AG04449 (cell line): ENCODE data around the gene CFAP65.

Experiments used
- CTCF ChIA-PET: fragments of 350-600 bp; formaldehyde crosslinking; extraction: SDS; loops from one replicate; lab custom pipeline; 2021; ENCODE audit warnings: antibody characterized with exemption; lab: Yijun Ruan, JAX
- POLR2A ChIA-PET: fragments of 400-600, 350-600 bp; formaldehyde crosslinking; extraction: SDS; loops from one replicate; lab custom pipeline; 2020; ENCODE audit warnings: antibody characterized with exemption, inconsistent platforms; lab: Yijun Ruan, JAX
- DNase-seq: peaks from one replicate; pipeline ENCODE4 v3.0.0-alpha.2; 2010; ENCODE audit warnings: low read depth, low spot score
- H3K4me3 ChIP-seq: 2 replicates; pipeline ENCODE4 v1.5.1; 2011; ENCODE audit warnings: low read depth, mild to moderate bottlenecking, control low read depth, low read length
- TF ChIP-seq, protein P1 (sequence below): IDR thresholded peaks from one replicate; pipeline ENCODE4 v1.5.1; 2011; ENCODE audit warnings: mild to moderate bottlenecking, moderate library complexity, low read length, control low read depth, inconsistent platforms; ENCODE audit not compliant: insufficient read depth; ENCODE audit errors: missing control alignments

CFAP65 gene

DNA sequence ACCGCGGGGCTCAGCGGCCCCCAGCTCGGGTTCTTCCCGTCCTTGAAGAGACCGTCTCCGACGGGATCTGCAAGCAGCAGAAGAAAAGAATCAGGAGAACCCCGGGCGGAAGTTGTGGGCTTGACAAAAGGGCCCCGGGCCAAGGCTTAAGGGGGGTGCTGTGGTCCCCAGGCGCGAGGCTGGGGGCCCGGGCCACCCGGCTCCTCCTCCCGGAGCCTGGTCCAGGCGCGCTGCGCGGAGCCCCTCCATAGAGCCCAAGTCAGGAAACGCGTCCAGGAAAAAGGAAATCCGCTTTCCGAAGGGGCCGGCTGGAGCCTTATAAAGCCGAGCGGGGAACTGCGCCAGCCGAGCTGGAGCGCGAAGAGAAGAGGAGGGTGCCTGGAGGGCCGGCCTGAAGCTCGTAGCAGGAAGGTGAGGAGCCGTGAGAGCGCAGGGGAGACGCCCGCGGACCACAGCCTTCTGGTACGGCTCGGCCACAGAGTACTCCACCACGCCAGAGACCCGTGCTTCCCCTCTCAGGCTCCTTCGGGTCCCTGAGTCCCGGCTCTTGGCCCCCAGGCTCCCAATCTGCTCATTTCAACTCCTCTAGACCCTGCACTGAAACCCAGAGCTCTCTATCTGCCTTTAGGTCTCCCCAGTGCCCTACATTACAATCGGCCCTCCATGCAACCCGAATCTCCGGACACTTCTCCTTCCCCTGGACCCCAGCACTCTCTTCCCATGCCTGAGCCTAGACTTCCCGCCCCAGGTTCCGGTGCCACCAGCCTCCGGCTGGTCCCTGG lies 56.9 kb downstream of the CFAP65 start:
- CTCF ChIA-PET, result interaction anchor here (1.2 to 12.7 kb wide), 3 partner anchors 8 to 106 kb away, joined by 3 to 227 read pairs (median 3); partner anchors contain the start of gene CRYBA2
- POLR2A ChIA-PET, result no interaction called here
- DNase-seq, result no peak
- TF ChIP-seq, protein P1, sequence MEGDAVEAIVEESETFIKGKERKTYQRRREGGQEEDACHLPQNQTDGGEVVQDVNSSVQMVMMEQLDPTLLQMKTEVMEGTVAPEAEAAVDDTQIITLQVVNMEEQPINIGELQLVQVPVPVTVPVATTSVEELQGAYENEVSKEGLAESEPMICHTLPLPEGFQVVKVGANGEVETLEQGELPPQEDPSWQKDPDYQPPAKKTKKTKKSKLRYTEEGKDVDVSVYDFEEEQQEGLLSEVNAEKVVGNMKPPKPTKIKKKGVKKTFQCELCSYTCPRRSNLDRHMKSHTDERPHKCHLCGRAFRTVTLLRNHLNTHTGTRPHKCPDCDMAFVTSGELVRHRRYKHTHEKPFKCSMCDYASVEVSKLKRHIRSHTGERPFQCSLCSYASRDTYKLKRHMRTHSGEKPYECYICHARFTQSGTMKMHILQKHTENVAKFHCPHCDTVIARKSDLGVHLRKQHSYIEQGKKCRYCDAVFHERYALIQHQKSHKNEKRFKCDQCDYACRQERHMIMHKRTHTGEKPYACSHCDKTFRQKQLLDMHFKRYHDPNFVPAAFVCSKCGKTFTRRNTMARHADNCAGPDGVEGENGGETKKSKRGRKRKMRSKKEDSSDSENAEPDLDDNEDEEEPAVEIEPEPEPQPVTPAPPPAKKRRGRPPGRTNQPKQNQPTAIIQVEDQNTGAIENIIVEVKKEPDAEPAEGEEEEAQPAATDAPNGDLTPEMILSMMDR, result no peak
- H3K4me3 ChIP-seq, result no peak overlapping the region

DNA sequence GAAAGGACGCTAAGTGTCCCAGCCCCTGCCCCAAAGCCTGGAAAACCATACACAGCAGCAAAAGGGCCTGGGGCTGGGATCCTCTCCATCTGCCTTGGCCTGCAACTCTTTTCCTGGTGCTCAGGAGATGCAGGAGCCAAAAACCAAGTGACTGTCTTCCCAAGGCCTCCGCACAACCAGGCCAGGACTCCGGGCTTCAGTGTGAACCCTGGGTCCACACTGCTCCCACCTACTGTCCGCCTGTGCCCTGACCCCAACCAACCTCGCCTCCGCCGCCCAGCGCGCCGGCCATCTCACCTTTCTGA lies 57.4 kb downstream of the CFAP65 start:
- no peak for DNase-seq
- H3K4me3 ChIP-seq, result no peak overlapping the region
- CTCF ChIA-PET, result interaction anchor here (1.2 to 12.7 kb wide), 4 partner anchors 8 to 105 kb away, joined by 3 to 227 read pairs (median 12); partner anchors contain the start of gene CRYBA2
- POLR2A ChIA-PET, result no interaction called here
- TF ChIP-seq, protein P1, result no peak

DNA sequence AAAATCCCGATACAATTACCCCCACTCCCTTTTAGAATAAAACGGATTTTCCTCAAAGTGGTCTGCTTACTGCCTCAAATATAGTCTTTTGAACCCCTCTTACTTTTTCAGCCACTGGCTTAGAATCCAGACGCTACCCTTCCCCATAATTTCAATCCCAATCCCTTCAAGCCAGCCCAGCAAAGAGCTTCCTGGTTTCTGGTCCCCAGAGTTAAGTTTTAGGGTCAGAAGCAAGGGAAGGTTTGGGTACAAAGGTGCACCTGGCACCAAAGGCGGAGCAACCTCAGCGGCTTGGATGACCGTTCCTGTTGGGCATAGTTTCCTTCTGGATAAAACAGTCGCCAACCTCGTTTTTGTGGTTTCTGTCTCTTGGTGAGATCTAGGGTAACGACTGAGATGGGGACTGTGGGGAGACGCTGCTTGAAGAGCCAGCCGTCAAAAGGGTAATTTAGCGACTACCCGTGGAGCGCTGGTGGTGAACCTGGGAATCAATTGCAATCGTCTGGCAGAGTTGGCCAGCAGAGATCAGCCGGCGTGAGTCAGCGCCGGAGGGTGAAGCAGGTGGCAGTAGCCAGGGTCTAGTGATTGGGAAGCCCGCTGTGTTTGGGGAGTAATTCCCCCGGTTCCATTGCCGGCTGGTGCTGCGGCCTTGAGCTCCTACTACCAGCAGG lies 57.9 kb downstream of the CFAP65 start:
- ChIA-PET POLR2A (no interaction called here), CTCF (interaction anchor here (1.0 to 12.7 kb wide), 5 partner anchors 10 to 172 kb away, joined by 3 to 227 read pairs (median 22); partner anchors contain the start of gene CRYBA2)
- H3K4me3 ChIP-seq, result no peak overlapping the region
- DNase-seq, result no peak
- TF ChIP-seq, protein P1, result no peak

DNA sequence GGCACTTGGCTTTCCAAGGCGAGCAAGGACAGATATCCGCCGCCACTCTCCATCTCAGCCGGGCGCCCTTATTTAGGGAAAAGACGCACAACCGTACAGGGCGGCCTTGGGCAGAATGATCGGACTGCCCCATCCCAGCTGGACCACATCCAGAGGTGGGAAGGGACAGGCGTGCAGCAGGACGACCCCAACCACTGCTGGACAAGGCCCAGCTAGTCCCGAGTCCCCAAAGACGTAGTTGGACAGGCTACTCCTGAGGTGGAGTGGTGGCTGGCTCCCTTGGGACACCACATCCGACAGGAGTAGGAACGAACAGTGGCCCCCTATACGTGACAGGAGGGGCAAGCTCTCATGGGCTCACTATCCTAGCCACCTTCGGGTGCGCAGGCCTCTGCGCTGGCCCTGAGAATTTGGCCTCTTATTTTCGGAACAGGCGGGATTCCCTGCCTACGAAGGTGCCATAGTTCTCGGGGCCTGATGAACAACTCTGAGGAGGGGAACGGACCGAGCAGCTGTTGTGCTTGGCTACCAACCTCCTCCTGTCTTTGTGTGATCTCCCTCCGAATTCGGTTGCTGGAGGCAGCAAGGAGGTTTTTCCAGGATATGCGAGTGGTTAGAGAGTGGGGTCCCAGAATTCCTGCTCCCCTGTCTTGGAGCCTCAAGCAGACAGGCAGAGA lies 58.6 kb downstream of the CFAP65 start:
- no peak overlapping the region for H3K4me3 ChIP-seq
- DNase-seq, result no peak
- ChIA-PET POLR2A (no interaction called here), CTCF (interaction anchor here (0.9 to 12.7 kb wide), 9 partner anchors 9 to 172 kb away, joined by 3 to 227 read pairs (median 6); partner anchors contain the start of genes CDK5R2 and CRYBA2)
- TF ChIP-seq, protein P1, result no peak

DNA sequence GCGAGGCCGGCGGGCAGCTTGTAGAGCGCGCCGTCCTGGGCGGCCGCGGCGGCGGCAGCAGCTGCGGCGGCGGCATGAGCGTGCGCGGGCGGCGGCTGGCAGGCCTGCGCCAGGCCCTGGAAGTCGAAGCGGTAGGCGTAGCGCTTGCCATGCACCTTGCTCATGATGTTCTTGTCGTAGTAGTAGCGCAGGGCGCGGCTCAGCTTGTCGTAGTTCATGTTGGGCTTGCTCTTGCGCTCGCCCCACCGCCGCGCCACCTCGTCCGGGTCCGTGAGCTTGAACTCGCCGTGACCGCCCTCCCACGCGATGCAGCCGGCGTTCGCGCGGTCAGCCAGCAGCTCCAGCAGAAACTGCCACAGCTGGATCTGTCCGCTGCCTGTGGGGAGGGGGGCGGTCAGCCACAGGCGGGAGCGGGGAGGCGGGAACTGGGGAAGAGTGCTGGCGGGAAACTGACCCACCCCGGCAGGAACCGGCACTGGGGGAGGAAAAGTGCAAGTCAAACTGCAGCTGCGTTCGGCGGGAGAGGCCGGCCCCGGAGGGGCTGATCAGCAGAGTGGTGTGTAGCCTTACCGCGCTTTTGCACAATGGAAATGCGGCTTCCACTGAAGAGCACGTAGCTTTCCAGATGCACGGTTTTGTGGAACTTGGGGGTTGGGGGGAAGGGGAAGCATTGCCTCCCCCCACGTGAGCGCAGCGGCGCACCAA lies 59.3 kb downstream of the CFAP65 start:
- ChIA-PET POLR2A (no interaction called here), CTCF (interaction anchor here (0.9 to 12.7 kb wide), 14 partner anchors 8 to 173 kb away, joined by 3 to 227 read pairs (median 7); partner anchors contain the start of genes CDK5R2 and CRYBA2)
- TF ChIP-seq, protein P1, result no peak
- no peak overlapping the region for H3K4me3 ChIP-seq
- no peak for DNase-seq
